Thyroid gland (tissue), 4 donors: ENCODE data around the gene UBALD2. TPM values are rescaled to one million over a fixed set of nuclear protein-coding genes. Genes with fewer than 3 reads are reported as not detected.
"Not testable (repeated sequence)": the region's sequence is repeated elsewhere in the genome, so short reads cannot be mapped to it uniquely, and the experiment has no call there.

Source experiments
- DNase-seq, 2 donors: peaks; one replicate each; pipeline ENCODE4 v3.0.0-alpha.2; 2019
- H3K27ac ChIP-seq, 3 donors: fragments of 200-600 bp; sonication (generic); 1 replicate in 2 of 3; 2 replicates in 1 of 3; pipeline ENCODE4 v1.5.1; 2016 to 2019; ENCODE audit warnings: mild to moderate bottlenecking in 1 of 3, moderate library complexity in 1 of 3
- H3K27me3 ChIP-seq: fragments of 200-600 bp; sonication (generic); one replicate; pipeline ENCODE4 v1.5.1; 2019
- H3K36me3 ChIP-seq, 2 donors: fragments of 200-600 bp; sonication (generic); one replicate each; pipeline ENCODE4 v1.5.1; 2016 to 2019
- H3K4me1 ChIP-seq, 2 donors: fragments of 200-600 bp; sonication (generic); one replicate each; pipeline ENCODE4 v1.5.1; 2017 to 2019
- H3K4me3 ChIP-seq, 3 donors: fragments of 200-600 bp; sonication (generic); replicated peaks in 1 of 3; 1 replicate in 2 of 3; 2 replicates in 1 of 3; pipeline ENCODE4 v1.5.1; 2016; ENCODE audit warnings: mild to moderate bottlenecking in 1 of 3
- H3K9me3 ChIP-seq: fragments of 200-600 bp; sonication (generic); one replicate; pipeline ENCODE4 v1.5.1; 2017
- POLR2A ChIP-seq, 2 donors: fragments of 450-650 bp; IDR thresholded peaks; one replicate each; pipeline ENCODE4 v1.6.1; 2017; ENCODE audit warnings: antibody characterized with exemption in 2 of 2, mild to moderate bottlenecking in 2 of 2, moderate library complexity in 1 of 2
- WGBS, 2 donors: methylation state at CpG; one replicate each; pipeline ENCODE4 v1.1.5; 2017; 5-methylcytosine and 5-hydroxymethylcytosine counted together
- intact Hi-C: fragments of 100-400 bp; cut with DNase I; formaldehyde crosslinking; loops from one replicate; pipeline ENCODE4 v1.15.1; 2023
- total RNA-seq, 4 donors: library from RNA; depleted of rRNA; stranded (reverse); fragments of >200 nt; gene quantifications; one replicate each; pipeline ENCODE4 v1.2.3, GENCODE V29; 2016
- TF ChIP-seq, protein P1 (sequence below), 6 experiments: fragments of 200-600 bp in 3 of 6; fragments of 450-650 bp in 3 of 6; sonication (generic) in 3 of 6; IDR thresholded peaks; one replicate each; pipeline ENCODE4 v1.5.1; 2016 to 2019; ENCODE audit warnings: antibody characterized with exemption in 6 of 6, mild to moderate bottlenecking in 2 of 6, inconsistent platforms in 1 of 6, moderate library complexity in 1 of 6

UBALD2 gene
- total RNA-seq, 4 donors from 2014 or later = 9.8 to 54.2 (median 22.9) TPM

DNA sequence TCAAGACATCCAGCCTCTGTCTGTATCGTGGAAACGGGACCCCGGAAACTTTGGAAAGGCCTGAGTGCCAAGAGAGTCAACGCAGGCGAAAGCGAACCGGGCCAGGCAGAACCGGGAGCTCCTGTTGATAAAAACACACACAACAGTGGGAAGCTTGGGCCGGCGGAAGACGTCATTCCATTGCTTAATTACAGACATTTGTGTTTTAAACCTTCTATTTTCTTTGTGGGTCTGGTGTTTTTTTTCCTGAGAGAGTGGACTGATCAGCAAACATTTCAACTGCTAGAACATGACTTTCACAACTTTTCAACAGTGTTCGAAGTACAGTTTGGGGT lies 24.0 kb upstream of the UBALD2 start:
- TF ChIP-seq, protein P1, sequence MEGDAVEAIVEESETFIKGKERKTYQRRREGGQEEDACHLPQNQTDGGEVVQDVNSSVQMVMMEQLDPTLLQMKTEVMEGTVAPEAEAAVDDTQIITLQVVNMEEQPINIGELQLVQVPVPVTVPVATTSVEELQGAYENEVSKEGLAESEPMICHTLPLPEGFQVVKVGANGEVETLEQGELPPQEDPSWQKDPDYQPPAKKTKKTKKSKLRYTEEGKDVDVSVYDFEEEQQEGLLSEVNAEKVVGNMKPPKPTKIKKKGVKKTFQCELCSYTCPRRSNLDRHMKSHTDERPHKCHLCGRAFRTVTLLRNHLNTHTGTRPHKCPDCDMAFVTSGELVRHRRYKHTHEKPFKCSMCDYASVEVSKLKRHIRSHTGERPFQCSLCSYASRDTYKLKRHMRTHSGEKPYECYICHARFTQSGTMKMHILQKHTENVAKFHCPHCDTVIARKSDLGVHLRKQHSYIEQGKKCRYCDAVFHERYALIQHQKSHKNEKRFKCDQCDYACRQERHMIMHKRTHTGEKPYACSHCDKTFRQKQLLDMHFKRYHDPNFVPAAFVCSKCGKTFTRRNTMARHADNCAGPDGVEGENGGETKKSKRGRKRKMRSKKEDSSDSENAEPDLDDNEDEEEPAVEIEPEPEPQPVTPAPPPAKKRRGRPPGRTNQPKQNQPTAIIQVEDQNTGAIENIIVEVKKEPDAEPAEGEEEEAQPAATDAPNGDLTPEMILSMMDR (IDR thresholded peaks at IDR 0.05) = no peak
- no peak for TF ChIP-seq POLR2A (IDR thresholded peaks at IDR 0.05)
- peak; percentile 46 to 48 for DNase-seq

DNA sequence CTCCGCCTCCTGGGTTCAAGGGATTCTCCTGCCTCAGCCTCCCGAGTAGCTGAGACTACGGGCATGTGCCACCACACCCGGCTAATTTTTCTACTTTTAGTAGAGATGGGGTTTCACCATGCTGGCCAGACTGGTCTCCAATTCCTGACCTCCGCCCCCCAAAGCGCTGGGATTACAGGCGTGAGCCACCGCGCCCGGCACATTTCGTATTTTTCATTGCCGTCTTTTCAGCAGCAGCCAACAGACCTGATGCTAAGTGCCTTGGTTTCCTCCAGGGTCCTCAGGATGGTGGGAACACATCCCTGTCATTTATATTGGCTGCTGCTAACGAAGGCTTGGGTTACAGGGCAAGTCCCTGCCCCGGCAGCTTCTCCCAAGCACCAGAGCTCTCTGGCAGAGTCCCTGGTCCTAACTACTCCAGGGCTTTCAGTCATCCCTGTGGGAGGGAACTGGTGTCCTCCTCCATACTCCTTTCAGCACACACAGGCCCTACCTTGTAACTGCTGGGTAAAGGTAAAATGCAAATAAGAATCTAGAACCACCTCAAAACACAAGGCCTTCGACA lies 23.4 kb upstream of the UBALD2 start:
- intact Hi-C loops = no loop called here
- Histone ChIP-seq H3K4me1 (peaks cover 11 to 16% of the 10 kb centered on the region in 2 donors), H3K27me3 (no peaks in the 10 kb centered on the region), H3K4me3 (no peak overlapping the region), H3K27ac (no peak overlapping the region), H3K36me3 (no peaks in the 10 kb centered on the region), H3K9me3 (no peaks in the 10 kb centered on the region)
- TF ChIP-seq, protein P1 (IDR thresholded peaks at IDR 0.05) = no peak
- TF ChIP-seq POLR2A (IDR thresholded peaks at IDR 0.05) = no peak
- no peak for DNase-seq
- 97 to 99% methylated on average over 15 of the region's 15 CpGs for WGBS, 2 donors

More for the DNA sequence above, 24.0 kb upstream of the UBALD2 start:
- peaks cover 11 to 16% of the 10 kb centered on the region in 2 donors for H3K4me1 ChIP-seq
- no peaks in the 10 kb centered on the region for H3K27me3 ChIP-seq
- H3K9me3 ChIP-seq = no peaks in the 10 kb centered on the region
- no peak overlapping the region for H3K27ac ChIP-seq
- WGBS, 2 donors = 11 to 13% methylated on average over 12 of the region's 12 CpGs
- H3K4me3 ChIP-seq = peak overlapping the region in 2 of 3 donors; percentile 42 to 48
- intact Hi-C loops = no loop called here
- no peaks in the 10 kb centered on the region for H3K36me3 ChIP-seq

DNA sequence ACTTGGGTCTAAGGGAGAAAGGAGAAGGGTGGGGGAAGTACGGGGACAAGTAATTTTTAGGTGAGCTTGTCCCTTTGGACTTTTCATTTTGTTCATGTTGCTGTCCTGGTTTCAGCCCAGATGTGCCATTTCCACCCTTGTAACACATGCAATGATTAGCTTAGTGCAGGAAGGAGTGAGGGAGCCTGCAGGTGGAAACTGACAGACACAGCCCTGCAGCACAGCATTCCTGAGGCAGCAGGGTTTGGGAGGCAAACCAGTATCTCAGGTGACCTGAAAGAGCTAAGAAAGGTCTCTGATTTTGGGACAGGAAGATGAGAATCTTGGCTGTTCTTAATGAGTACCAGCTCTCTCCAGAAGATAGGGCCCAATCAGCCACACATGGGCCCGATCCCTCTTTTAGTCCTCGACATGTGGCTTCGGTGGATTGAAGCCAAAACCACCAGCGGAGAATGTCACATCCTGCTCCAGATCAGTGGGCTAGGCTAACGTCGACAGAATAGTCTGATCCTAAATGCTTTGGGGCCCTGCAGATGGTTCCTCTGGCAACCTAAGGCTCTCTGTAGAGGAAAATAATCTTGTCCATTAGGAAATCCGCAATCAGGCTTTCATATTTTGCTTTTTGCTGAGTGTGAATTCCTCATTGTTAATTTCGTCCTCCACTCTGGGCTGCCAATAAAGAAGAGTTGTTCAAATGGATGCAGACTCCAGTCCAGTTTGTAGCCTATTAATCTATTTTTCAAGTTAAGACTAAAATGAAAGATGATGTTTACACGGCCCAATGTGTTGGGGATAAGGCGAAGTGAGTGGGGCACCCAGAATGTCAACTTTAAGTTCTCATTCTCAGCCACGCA lies 21.1 kb upstream of the UBALD2 start:
- 89 to 90% methylated on average over 12 of the region's 12 CpGs for WGBS, 2 donors
- H3K9me3 ChIP-seq = no peaks in the 10 kb centered on the region
- no peak overlapping the region for H3K4me3 ChIP-seq
- intact Hi-C loops = no loop called here
- H3K27ac ChIP-seq = no peak overlapping the region
- DNase-seq = no peak
- H3K27me3 ChIP-seq = no peaks in the 10 kb centered on the region
- no peaks in the 10 kb centered on the region for H3K36me3 ChIP-seq
- no peak for TF ChIP-seq POLR2A (IDR thresholded peaks at IDR 0.05)
- TF ChIP-seq, protein P1 (IDR thresholded peaks at IDR 0.05) = no peak
- H3K4me1 ChIP-seq = peaks cover 11 to 16% of the 10 kb centered on the region in 2 donors

DNA sequence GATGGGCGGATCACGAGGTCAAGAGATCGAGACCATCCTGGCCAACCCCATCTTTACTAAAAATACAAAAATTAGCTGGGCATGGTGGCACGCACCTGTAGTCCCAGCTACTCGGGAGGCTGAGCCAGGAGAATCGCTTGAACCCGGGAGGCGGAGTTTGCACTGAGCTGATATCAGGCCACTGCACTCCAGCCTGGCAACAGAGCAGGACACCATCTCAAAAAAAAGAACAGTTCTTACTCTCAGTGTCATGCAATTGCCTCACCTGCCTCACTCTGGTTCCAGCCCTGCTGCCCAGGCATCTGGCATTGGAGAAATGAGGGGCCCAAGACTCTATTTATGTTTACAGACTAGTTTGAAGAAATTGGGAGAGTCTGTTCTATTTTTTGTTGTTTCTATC lies 20.4 kb upstream of the UBALD2 start:
- 93 to 96% methylated on average over 8 of the region's 8 CpGs for WGBS, 2 donors
- H3K4me3 ChIP-seq, H3K27me3 ChIP-seq, H3K27ac ChIP-seq, intact Hi-C loops, H3K36me3 ChIP-seq, H3K9me3 ChIP-seq, DNase-seq: not testable (repeated sequence)
- H3K4me1 ChIP-seq = peaks cover 9 to 12% of the 10 kb centered on the region in 2 donors

DNA sequence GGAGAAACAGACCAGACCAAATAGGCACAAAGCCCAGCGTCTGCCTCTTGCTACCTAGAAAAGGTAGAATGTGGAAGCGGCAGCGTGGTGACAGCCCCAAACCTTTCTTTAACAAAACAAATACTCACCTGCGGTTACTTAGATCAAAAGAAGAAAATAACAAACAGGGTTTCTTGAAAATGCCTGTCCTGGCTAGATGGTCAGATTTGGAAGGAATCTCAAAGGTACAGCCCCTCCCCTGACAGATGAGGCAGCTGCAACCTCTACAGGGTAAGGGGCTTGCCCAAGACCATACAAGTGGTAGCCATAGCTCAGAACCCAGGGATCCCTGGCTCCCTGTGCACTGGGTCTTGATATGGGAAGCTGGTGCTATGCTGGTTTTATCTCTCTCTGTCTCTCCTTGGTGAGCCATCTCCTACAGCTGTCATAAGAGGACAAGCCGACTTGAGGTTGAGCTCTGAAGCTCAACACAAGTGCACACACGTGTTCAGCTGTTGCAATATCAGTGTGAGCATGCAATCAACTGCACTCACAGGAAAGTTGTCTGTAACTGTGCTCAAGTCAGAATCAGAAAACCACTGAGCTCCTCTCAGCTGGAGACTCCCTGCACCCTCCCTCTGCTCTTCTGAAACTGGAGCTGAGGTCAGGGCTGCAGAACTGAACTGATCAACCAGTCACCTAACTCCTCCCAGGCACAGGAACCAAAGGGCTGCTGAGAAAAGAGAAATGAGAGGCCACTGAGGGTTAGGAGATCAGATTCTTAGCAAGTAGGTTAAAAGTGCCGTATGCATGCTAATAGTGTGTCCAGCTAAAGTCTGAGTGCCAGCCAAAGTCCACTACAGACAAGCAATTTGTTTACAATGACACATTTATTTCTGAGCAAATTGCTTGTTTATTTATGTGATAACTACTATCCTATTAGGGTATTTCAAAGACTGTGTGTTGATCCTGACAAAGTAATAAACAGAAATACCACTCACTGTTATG lies 18.8 kb upstream of the UBALD2 start:
- Histone ChIP-seq H3K4me1 (peaks cover 3 to 4% of the 10 kb centered on the region in 2 donors), H3K27me3 (no peaks in the 10 kb centered on the region), H3K9me3 (no peaks in the 10 kb centered on the region), H3K4me3 (no peak overlapping the region), H3K27ac (no peak overlapping the region), H3K36me3 (no peaks in the 10 kb centered on the region)
- 68 to 74% methylated on average over 7 of the region's 7 CpGs for WGBS, 2 donors
- intact Hi-C loops = no loop called here
- peak in 1 of 2 donors; percentile 19 for DNase-seq
- no peak for TF ChIP-seq POLR2A (IDR thresholded peaks at IDR 0.05)
- TF ChIP-seq, protein P1 (IDR thresholded peaks at IDR 0.05) = no peak
